SK-N-SH (cell line): Measurements from ENCODE around the gene PLA2G6. TPM values are rescaled to one million over a fixed set of nuclear protein-coding genes. Genes with fewer than 3 reads are reported as not detected.

ENCODE experiments used
- CTCF ChIA-PET: fragments of 300-600, 350-600 bp; formaldehyde crosslinking; extraction: SDS; loops from one replicate; lab custom pipeline; 2021; lab: Yijun Ruan, JAX
- POLR2A ChIA-PET: fragments of 350-600 bp; sonication (Branson Sonifier 250); formaldehyde crosslinking; extraction: SDS; loops from one replicate; lab custom pipeline; 2020; ENCODE audit warnings: antibody characterized with exemption, inconsistent platforms; lab: Yijun Ruan, JAX
- DNase-seq: peaks from one replicate; pipeline ENCODE4 v3.0.0; 2012
- H2AFZ ChIP-seq: fragments of 200-600 bp; sonication (generic); 2 replicates; pipeline ENCODE4 v1.8.1; 2016; ENCODE audit warnings: antibody characterized with exemption, mild to moderate bottlenecking, low read depth
- H3F3A ChIP-seq: fragments of 200-600 bp; sonication (generic); replicated peaks from 2 replicates; pipeline ENCODE3; 2016; ENCODE audit warnings: antibody characterized with exemption, mild to moderate bottlenecking; ENCODE audit not compliant: insufficient read depth
- H3K27ac ChIP-seq, 2 experiments: fragments of 200-500 bp in 1 of 2; fragments of 200-600 bp in 1 of 2; sonication (Bioruptor generic) in 1 of 2; sonication (generic), shearing (Covaris generic) in 1 of 2; 2 replicates each; pipeline versions ENCODE4 v1.5.1 to v1.6.1; 2014 to 2016; ENCODE audit warnings: low read depth in 2 of 2, inconsistent platforms in 1 of 2, low read length in 1 of 2, mild to moderate bottlenecking in 1 of 2, mixed read lengths in 1 of 2
- H3K27me3 ChIP-seq: fragments of 200-600 bp; sonication (generic), shearing (Covaris generic); 2 replicates; pipeline ENCODE4 v1.6.1; 2016; ENCODE audit warnings: mixed run types; ENCODE audit not compliant: insufficient read depth
- H3K36me3 ChIP-seq, 2 experiments: fragments of 200-500 bp in 1 of 2; fragments of 200-600 bp in 1 of 2; sonication (Bioruptor generic) in 1 of 2; sonication (generic) in 1 of 2; replicated peaks in 1 of 2; 2 replicates each; pipeline versions ENCODE3 to v1.5.1; 2014 to 2016; ENCODE audit warnings: low read length in 1 of 2, mild to moderate bottlenecking in 1 of 2; ENCODE audit not compliant: insufficient read depth in 2 of 2, control insufficient read depth in 1 of 2
- H3K4me1 ChIP-seq, 2 experiments: fragments of 200-500 bp in 1 of 2; fragments of 200-600 bp in 1 of 2; sonication (Bioruptor generic) in 1 of 2; sonication (generic), shearing (Covaris generic) in 1 of 2; 2 replicates each; pipeline versions ENCODE4 v1.5.1 to v1.6.1; 2014 to 2016; ENCODE audit warnings: low read depth in 1 of 2, low read length in 1 of 2, mixed run types in 1 of 2; ENCODE audit not compliant: insufficient read depth in 2 of 2, control insufficient read depth in 1 of 2
- H3K4me2 ChIP-seq: fragments of 200-600 bp; sonication (generic), shearing (Covaris generic); 2 replicates; pipeline ENCODE4 v1.6.1; 2017; ENCODE audit warnings: mixed run types
- H3K4me3 ChIP-seq, 2 experiments: fragments of 200-500 bp in 1 of 2; fragments of 200-600 bp in 1 of 2; sonication (Bioruptor generic) in 1 of 2; sonication (generic), shearing (Covaris generic) in 1 of 2; 2 replicates each; pipeline versions ENCODE4 v1.5.1 to v1.8.1; 2014 to 2016; ENCODE audit warnings: low read depth in 2 of 2, inconsistent platforms in 1 of 2, low read length in 1 of 2, mild to moderate bottlenecking in 1 of 2, mixed read lengths in 1 of 2, moderate library complexity in 1 of 2
- H3K79me2 ChIP-seq: fragments of 200-600 bp; sonication (generic); 2 replicates; pipeline ENCODE4 v1.8.1; 2017; ENCODE audit warnings: mild to moderate bottlenecking; ENCODE audit not compliant: insufficient read depth
- H3K9ac ChIP-seq: fragments of 200-600 bp; sonication (generic); 2 replicates; pipeline ENCODE4 v1.6.1; 2017; ENCODE audit warnings: mixed run types
- H3K9me2 ChIP-seq: fragments of 200-600 bp; sonication (generic); 2 replicates; pipeline ENCODE4 v1.6.1; 2017; ENCODE audit warnings: mixed run types
- H3K9me3 ChIP-seq: fragments of 200-600 bp; sonication (generic); 2 replicates; pipeline ENCODE4 v1.6.1; 2017; ENCODE audit warnings: mixed run types, mild to moderate bottlenecking, moderate library complexity
- H4K20me1 ChIP-seq: fragments of 200-600 bp; sonication (generic); 2 replicates; pipeline ENCODE4 v1.6.1; 2017; ENCODE audit warnings: mild to moderate bottlenecking, mixed run types; ENCODE audit not compliant: insufficient read depth
- CHD2 ChIP-seq: fragments of 150-350 bp; IDR thresholded peaks from 2 replicates; pipeline ENCODE4 v1.6.1; 2018; ENCODE audit warnings: low read length; ENCODE audit not compliant: partially characterized antibody
- ELF1 ChIP-seq: IDR thresholded peaks from 2 replicates; pipeline ENCODE4 v1.4.0; 2012
- EP300 ChIP-seq, 2 experiments: IDR thresholded peaks; 2 replicates each; pipeline versions ENCODE4 v1.4.0 to v1.6.1; 2012; ENCODE audit warnings: borderline replicate concordance in 1 of 2, low read depth in 1 of 2, low read length in 1 of 2
- FOXJ3 ChIP-seq: sonication (generic); formaldehyde crosslinking; IDR thresholded peaks from 2 replicates; pipeline ENCODE4 v1.5.1; 2020; ENCODE audit warnings: mild to moderate bottlenecking, missing genetic modification reagents
- GABPA ChIP-seq: IDR thresholded peaks from 2 replicates; pipeline ENCODE4 v1.4.0; 2012; ENCODE audit warnings: low read depth, mild to moderate bottlenecking
- GATA2 ChIP-seq: sonication (generic); formaldehyde crosslinking; IDR thresholded peaks from 2 replicates; pipeline ENCODE4 v1.5.0; 2020; ENCODE audit warnings: mild to moderate bottlenecking, missing genetic modification reagents
- JUND ChIP-seq: IDR thresholded peaks from 2 replicates; pipeline ENCODE4 v1.4.0; 2012
- MAX ChIP-seq: IDR thresholded peaks from 2 replicates; pipeline ENCODE4 v1.4.0; 2012; ENCODE audit warnings: low read depth
- NRF1 ChIP-seq: IDR thresholded peaks from 2 replicates; pipeline ENCODE4 v1.6.1; 2012; ENCODE audit warnings: low read depth, mild to moderate bottlenecking, low read length
- RAD21 ChIP-seq: IDR thresholded peaks from 2 replicates; pipeline ENCODE4 v1.6.1; 2012; ENCODE audit warnings: mild to moderate bottlenecking, low read length
- REST ChIP-seq: IDR thresholded peaks from 2 replicates; pipeline ENCODE4 v1.6.1; 2012; ENCODE audit warnings: mild to moderate bottlenecking, low read depth, low read length, moderate library complexity
- RFX5 ChIP-seq: IDR thresholded peaks from 2 replicates; pipeline ENCODE4 v1.6.1; 2012; ENCODE audit warnings: mild to moderate bottlenecking, improper control_type of control experiment, low read length
- SIN3A ChIP-seq: IDR thresholded peaks from 2 replicates; pipeline ENCODE4 v1.6.1; 2012; ENCODE audit warnings: low read depth, mild to moderate bottlenecking, low read length, moderate library complexity, borderline replicate concordance
- SMC3 ChIP-seq: IDR thresholded peaks from 2 replicates; pipeline ENCODE4 v1.6.1; 2012; ENCODE audit warnings: low read depth, low read length, improper control_type of control experiment
- TAF1 ChIP-seq: IDR thresholded peaks from 2 replicates; pipeline ENCODE4 v1.6.1; 2012; ENCODE audit warnings: low read depth, mild to moderate bottlenecking, low read length, moderate library complexity, borderline replicate concordance
- TCF12 ChIP-seq: IDR thresholded peaks from 2 replicates; pipeline ENCODE4 v1.4.0; 2012
- TEAD4 ChIP-seq: IDR thresholded peaks from 2 replicates; pipeline ENCODE4 v1.4.0; 2012; ENCODE audit warnings: mild to moderate bottlenecking, borderline replicate concordance; ENCODE audit not compliant: insufficient read depth
- WGBS: methylation state at CpG from one replicate; pipeline ENCODE4 v1.1.6; 2017; ENCODE audit warnings: low lambda C conversion rate; 5-methylcytosine and 5-hydroxymethylcytosine counted together
- polyA plus RNA-seq, 3 experiments: library from polyadenylated mRNA; depleted of rRNA; stranded (reverse); fragments of >200 nt; gene quantifications; 2 replicates each; pipeline ENCODE4 v1.2.3, GENCODE V29; 2012
- TF ChIP-seq, protein P1 (sequence below): fragments of 200-600 bp; sonication (generic); IDR thresholded peaks from 2 replicates; pipeline ENCODE4 v1.6.1; 2017; ENCODE audit warnings: antibody characterized with exemption, mild to moderate bottlenecking, moderate library complexity
- TF ChIP-seq, protein P2 (sequence below): IDR thresholded peaks from 2 replicates; pipeline ENCODE4; 2012

Gene PLA2G6
- polyA plus RNA-seq, 1 of the 3 experiments (the other 2 are of a cell fraction) = 10.5 TPM

DNA sequence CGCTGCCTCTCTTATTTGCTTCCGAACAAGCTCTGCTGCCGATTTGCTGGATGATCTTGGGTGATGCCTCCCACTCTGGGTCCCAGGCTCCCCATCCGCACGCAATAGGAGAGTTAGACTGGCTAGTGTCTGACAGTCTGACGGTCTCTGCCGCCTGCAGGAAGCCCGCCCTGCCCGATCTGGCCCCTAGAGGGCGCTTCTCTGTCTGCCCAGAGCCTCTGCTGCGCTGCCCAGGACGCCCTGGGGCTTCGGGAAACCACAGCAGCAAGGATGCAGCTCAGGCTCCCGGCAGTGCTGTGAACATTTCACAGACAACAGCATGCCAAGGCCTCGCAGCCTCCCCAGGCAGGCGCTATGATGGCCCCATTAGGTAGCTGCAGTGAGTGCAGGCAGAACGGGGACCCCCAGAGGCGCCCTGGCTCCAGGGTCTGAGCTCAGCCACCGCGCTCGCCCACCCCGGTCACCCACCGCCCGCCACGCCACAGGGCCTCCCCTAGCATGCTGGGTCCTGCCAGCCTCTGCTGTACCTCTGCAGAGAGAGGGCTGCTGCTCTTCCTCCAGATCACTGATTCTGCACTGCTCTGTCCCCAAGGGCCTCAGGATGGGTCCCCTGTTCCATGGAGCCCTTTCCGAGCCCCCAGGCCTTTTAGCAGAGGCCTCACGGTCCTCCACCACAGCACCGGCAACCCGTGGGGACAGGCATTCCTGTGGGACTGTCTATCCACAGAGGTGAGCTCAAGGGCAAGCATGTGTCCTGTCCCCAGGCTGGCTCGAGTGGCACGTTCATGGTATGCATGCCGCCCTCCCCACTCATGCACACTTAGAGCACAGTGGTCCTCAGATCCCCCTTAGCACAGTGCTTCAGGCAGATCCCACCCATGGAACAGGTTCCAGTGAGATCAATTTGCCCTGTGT lies 66.9 kb downstream of the PLA2G6 start (continued):
- TF ChIP-seq SMC3 (peak; percentile 66), MAX (no peak), FOXJ3 (CRISPR knock-in tag) (no peak), JUND (no peak), RAD21 (peak; percentile 65), CHD2 (no peak), SIN3A (no peak), TCF12 (no peak), GABPA (no peak), TAF1 (no peak)
- TF ChIP-seq, protein P1, sequence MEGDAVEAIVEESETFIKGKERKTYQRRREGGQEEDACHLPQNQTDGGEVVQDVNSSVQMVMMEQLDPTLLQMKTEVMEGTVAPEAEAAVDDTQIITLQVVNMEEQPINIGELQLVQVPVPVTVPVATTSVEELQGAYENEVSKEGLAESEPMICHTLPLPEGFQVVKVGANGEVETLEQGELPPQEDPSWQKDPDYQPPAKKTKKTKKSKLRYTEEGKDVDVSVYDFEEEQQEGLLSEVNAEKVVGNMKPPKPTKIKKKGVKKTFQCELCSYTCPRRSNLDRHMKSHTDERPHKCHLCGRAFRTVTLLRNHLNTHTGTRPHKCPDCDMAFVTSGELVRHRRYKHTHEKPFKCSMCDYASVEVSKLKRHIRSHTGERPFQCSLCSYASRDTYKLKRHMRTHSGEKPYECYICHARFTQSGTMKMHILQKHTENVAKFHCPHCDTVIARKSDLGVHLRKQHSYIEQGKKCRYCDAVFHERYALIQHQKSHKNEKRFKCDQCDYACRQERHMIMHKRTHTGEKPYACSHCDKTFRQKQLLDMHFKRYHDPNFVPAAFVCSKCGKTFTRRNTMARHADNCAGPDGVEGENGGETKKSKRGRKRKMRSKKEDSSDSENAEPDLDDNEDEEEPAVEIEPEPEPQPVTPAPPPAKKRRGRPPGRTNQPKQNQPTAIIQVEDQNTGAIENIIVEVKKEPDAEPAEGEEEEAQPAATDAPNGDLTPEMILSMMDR = peak; percentile 68
- TF ChIP-seq, protein P2, sequence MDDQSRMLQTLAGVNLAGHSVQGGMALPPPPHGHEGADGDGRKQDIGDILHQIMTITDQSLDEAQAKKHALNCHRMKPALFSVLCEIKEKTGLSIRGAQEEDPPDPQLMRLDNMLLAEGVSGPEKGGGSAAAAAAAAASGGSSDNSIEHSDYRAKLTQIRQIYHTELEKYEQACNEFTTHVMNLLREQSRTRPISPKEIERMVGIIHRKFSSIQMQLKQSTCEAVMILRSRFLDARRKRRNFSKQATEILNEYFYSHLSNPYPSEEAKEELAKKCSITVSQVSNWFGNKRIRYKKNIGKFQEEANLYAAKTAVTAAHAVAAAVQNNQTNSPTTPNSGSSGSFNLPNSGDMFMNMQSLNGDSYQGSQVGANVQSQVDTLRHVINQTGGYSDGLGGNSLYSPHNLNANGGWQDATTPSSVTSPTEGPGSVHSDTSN = no peak

GRCh38 chr22:38112381-38112780 lies 69.2 kb downstream of the PLA2G6 start:
- Histone ChIP-seq H3K9ac (no peak overlapping the region), H3K27me3 (no peaks in the 10 kb centered on the region), H4K20me1 (no peaks in the 10 kb centered on the region), H3K9me3 (no peaks in the 10 kb centered on the region), H3K36me3 (no peaks in the 10 kb centered on the region), H3K9me2 (no peaks in the 10 kb centered on the region), H3F3A (no peaks in the 10 kb centered on the region), H3K4me3 (no peak overlapping the region), H3K4me1 (no peaks in the 10 kb centered on the region; a peak in 1 of 4 replicates), H3K4me2 (no peak overlapping the region), H2AFZ (no peak overlapping the region), H3K27ac (no peak overlapping the region), H3K79me2 (no peaks in the 10 kb centered on the region)
- no CpG with 5 or more reads among the region's 22 CpGs for whole genome bisulfite sequencing
- POLR2A ChIA-PET = no interaction called here
- CTCF ChIA-PET = no interaction called here
- TF ChIP-seq RAD21 (no peak), NRF1 (no peak), GATA2 (CRISPR knock-in tag) (no peak), JUND (no peak), EP300 (IDR thresholded peaks at IDR 0.05; ENCODE audit: borderline replicate concordance in 1 of 2, low read depth in 1 of 2, low read length in 1 of 2) (no peak), GABPA (no peak), ELF1 (no peak), REST (no peak), TEAD4 (no peak), FOXJ3 (CRISPR knock-in tag) (no peak), CHD2 (no peak), RFX5 (no peak)
- DNase-seq = no peak
